ENCODE data around the gene IL1B.

IL1B gene

DNA sequence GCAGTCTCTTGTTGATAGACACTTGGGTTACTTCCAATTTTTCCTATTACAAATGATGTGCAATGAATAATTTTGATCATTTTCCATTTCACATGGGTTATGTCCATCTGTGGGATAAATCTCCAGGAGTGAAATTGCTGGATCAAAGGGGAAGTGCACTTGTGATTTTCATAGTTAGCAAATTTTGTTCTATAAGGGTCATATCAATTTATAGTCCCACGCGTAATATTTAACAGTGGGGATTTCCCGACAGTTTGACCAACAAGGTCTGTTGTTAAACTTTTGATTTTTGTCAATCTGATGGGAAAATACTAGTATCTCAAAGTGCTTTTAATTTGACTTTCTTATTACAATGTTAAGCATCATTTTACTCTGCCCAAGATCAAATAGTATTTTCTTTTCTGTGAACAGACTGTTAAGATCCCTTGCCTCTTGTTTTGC, 8.3 kb downstream of the IL1B start:
- H3K79me2 ChIP-seq (ENCODE audit: insufficient read depth, low read length), result no peaks in the 10 kb centered on the region
- H3F3A ChIP-seq (ENCODE audit: insufficient read depth), result no peaks in the 10 kb centered on the region
- no peak overlapping the region for H3K9ac ChIP-seq (ENCODE audit: low read length)
- TF ChIP-seq, protein P1, sequence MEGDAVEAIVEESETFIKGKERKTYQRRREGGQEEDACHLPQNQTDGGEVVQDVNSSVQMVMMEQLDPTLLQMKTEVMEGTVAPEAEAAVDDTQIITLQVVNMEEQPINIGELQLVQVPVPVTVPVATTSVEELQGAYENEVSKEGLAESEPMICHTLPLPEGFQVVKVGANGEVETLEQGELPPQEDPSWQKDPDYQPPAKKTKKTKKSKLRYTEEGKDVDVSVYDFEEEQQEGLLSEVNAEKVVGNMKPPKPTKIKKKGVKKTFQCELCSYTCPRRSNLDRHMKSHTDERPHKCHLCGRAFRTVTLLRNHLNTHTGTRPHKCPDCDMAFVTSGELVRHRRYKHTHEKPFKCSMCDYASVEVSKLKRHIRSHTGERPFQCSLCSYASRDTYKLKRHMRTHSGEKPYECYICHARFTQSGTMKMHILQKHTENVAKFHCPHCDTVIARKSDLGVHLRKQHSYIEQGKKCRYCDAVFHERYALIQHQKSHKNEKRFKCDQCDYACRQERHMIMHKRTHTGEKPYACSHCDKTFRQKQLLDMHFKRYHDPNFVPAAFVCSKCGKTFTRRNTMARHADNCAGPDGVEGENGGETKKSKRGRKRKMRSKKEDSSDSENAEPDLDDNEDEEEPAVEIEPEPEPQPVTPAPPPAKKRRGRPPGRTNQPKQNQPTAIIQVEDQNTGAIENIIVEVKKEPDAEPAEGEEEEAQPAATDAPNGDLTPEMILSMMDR (IDR thresholded peaks at IDR 0.05; ENCODE audit: insufficient read depth, low read length, poor library complexity, severe bottlenecking), result no peak
- TF ChIP-seq EZH2phosphoT487 (conservative IDR thresholded peaks at IDR 0.05; ENCODE audit: low read length), result no peak
- H3K9me3 ChIP-seq (ENCODE audit: insufficient read depth, low read length), result no peaks in the 10 kb centered on the region
- H3K4me2 ChIP-seq (ENCODE audit: low read depth, low read length, poor library complexity, severe bottlenecking), result no peak overlapping the region
- no peaks in the 10 kb centered on the region for H3K27me3 ChIP-seq (ENCODE audit: low read length)
- H3K27ac ChIP-seq (ENCODE audit: low read depth, low read length), result no peak overlapping the region
- no peaks in the 10 kb centered on the region for H3K36me3 ChIP-seq (ENCODE audit: low read length)
- H3K9me2 ChIP-seq (replicated peaks; ENCODE audit: insufficient read depth, low read length), result no peaks in the 10 kb centered on the region
- no peak overlapping the region for H2AFZ ChIP-seq (ENCODE audit: low read depth, low read length, severe bottlenecking)
- H4K20me1 ChIP-seq (ENCODE audit: low read depth, low read length), result no peaks in the 10 kb centered on the region
- H3K4me3 ChIP-seq (ENCODE audit: insufficient read depth, low read length, poor library complexity, severe bottlenecking), result no peak overlapping the region

DNA sequence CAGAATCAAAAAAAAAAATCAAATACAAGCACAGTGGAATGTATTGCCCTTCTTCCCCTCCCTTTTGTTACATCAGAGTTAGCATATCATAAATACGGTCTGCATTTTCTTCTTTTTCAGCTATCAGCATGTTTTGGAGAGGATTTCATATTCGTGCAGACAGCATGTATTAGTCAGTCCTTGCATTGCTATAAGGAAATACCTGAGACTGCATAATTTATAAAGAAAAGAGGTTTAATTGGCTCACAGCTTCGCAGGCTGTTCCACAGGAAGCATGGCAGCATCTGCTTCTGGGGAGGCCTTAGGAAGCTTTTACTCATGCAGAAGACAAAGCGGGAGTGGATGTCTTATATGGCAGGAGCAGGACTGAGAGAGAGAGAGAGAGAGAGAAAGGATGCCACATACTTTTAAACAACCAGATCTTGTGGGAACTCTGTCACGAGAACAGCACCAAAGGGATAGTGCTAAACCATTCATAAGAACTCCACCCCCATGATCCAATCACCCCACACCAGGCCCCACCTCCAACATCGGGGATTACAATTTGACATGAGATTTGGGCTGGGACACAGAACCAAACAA, 8.9 kb downstream of the IL1B start:
- H3K27ac ChIP-seq (ENCODE audit: low read depth, low read length), result no peak overlapping the region
- no peaks in the 10 kb centered on the region for H3K27me3 ChIP-seq (ENCODE audit: low read length)
- no peaks in the 10 kb centered on the region for H4K20me1 ChIP-seq (ENCODE audit: low read depth, low read length)
- no peak overlapping the region for H2AFZ ChIP-seq (ENCODE audit: low read depth, low read length, severe bottlenecking)
- H3K4me3 ChIP-seq (ENCODE audit: insufficient read depth, low read length, poor library complexity, severe bottlenecking), result no peak overlapping the region
- TF ChIP-seq, protein P1 (IDR thresholded peaks at IDR 0.05; ENCODE audit: insufficient read depth, low read length, poor library complexity, severe bottlenecking), result no peak
- no peak for TF ChIP-seq EZH2phosphoT487 (conservative IDR thresholded peaks at IDR 0.05; ENCODE audit: low read length)
- no peaks in the 10 kb centered on the region for H3K9me2 ChIP-seq (replicated peaks; ENCODE audit: insufficient read depth, low read length)
- H3K9ac ChIP-seq (ENCODE audit: low read length), result no peak overlapping the region
- no peaks in the 10 kb centered on the region for H3K36me3 ChIP-seq (ENCODE audit: low read length)
- no peaks in the 10 kb centered on the region for H3F3A ChIP-seq (ENCODE audit: insufficient read depth)
- H3K4me2 ChIP-seq (ENCODE audit: low read depth, low read length, poor library complexity, severe bottlenecking), result no peak overlapping the region
- no peaks in the 10 kb centered on the region for H3K79me2 ChIP-seq (ENCODE audit: insufficient read depth, low read length)
- H3K9me3 ChIP-seq (ENCODE audit: insufficient read depth, low read length), result no peaks in the 10 kb centered on the region

DNA sequence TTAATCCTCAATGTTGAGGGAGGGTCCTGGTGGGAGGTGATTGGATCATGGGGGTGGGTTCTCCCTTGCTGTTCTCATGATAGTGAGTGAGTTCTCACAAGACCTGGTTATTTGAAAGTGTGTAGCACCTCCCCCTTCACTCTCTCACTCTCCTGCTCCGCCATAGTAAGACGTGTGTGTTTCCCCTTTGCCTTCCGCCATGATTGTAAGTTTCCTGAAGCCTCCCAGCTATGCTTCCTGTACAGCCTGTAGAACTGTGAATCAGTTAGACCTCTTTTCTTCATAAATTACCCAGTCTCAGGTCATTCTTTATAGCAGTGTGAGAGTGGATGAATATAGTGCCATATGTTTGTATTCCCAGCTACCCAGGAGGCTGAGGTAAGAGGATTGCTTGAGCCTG, 9.6 kb downstream of the IL1B start:
- Histone ChIP-seq H3K27me3 (ENCODE audit: low read length) (no peaks in the 10 kb centered on the region), H3K9ac (ENCODE audit: low read length) (no peak overlapping the region)
- TF ChIP-seq EZH2phosphoT487 (conservative IDR thresholded peaks at IDR 0.05; ENCODE audit: low read length), result no peak
- TF ChIP-seq, protein P1 (IDR thresholded peaks at IDR 0.05; ENCODE audit: insufficient read depth, low read length, poor library complexity, severe bottlenecking), result no peak

More for the DNA sequence above, 9.6 kb downstream of the IL1B start:
- Histone ChIP-seq H3K79me2 (ENCODE audit: insufficient read depth, low read length) (no peaks in the 10 kb centered on the region), H3K4me3 (ENCODE audit: insufficient read depth, low read length, poor library complexity, severe bottlenecking) (no peak overlapping the region), H3K9me2 (replicated peaks; ENCODE audit: insufficient read depth, low read length) (no peaks in the 10 kb centered on the region), H3K4me2 (ENCODE audit: low read depth, low read length, poor library complexity, severe bottlenecking) (no peak overlapping the region), H3F3A (ENCODE audit: insufficient read depth) (no peaks in the 10 kb centered on the region), H3K9me3 (ENCODE audit: insufficient read depth, low read length) (no peaks in the 10 kb centered on the region), H3K36me3 (ENCODE audit: low read length) (no peaks in the 10 kb centered on the region), H3K27ac (ENCODE audit: low read depth, low read length) (no peak overlapping the region), H2AFZ (ENCODE audit: low read depth, low read length, severe bottlenecking) (no peak overlapping the region), H4K20me1 (ENCODE audit: low read depth, low read length) (no peaks in the 10 kb centered on the region)
